Esophagus squamous epithelium (tissue), 5 donors: ENCODE data around the gene SLC12A9. TPM values are rescaled to one million over a fixed set of nuclear protein-coding genes. Genes with fewer than 3 reads are reported as not detected.

ENCODE experiments used
- DNase-seq: peaks from one replicate; lab custom pipeline; 2025; lab: John Stamatoyannopoulos, UW
- H3K27ac ChIP-seq, 4 donors: fragments of 200-600 bp; sonication (generic); one replicate each; pipeline ENCODE4 v1.5.1; 2016 to 2019; ENCODE audit warnings: mild to moderate bottlenecking in 1 of 4
- H3K27me3 ChIP-seq, 4 donors: fragments of 200-600 bp; sonication (generic); 1 replicate in 3 of 4; 2 replicates in 1 of 4; pipeline versions ENCODE4 v1.5.1 to v1.6.0; 2017 to 2021; ENCODE audit warnings: antibody characterized with exemption in 1 of 4
- H3K36me3 ChIP-seq, 3 donors: fragments of 200-600 bp; sonication (generic); one replicate each; pipeline ENCODE4 v1.5.1; 2016 to 2019
- H3K4me1 ChIP-seq, 3 donors: fragments of 200-600 bp; sonication (generic); one replicate each; pipeline ENCODE4 v1.5.1; 2017 to 2019
- H3K4me3 ChIP-seq, 4 donors: fragments of 200-600 bp; sonication (generic); 1 replicate in 3 of 4; 2 replicates in 1 of 4; pipeline ENCODE4 v1.5.1; 2016 to 2019; ENCODE audit warnings: mild to moderate bottlenecking in 2 of 4, moderate library complexity in 1 of 4
- H3K9me3 ChIP-seq, 3 donors: fragments of 200-600 bp; sonication (generic); one replicate each; pipeline ENCODE4 v1.5.1; 2016 to 2019
- POLR2A ChIP-seq, 4 donors: fragments of 450-650 bp; IDR thresholded peaks; one replicate each; pipeline ENCODE4 v1.6.1; 2017; ENCODE audit warnings: antibody characterized with exemption in 4 of 4, mild to moderate bottlenecking in 4 of 4, moderate library complexity in 3 of 4
- WGBS, 2 donors: methylation state at CpG; one replicate each; pipeline ENCODE4 v1.1.5; 2018; 5-methylcytosine and 5-hydroxymethylcytosine counted together
- intact Hi-C: fragments of 100-400 bp; cut with DNase I; formaldehyde crosslinking; loops from one replicate; pipeline ENCODE4 v1.15.0; 2022
- total RNA-seq, 4 donors: library from RNA; depleted of rRNA; stranded (reverse); fragments of >200 nt; gene quantifications; one replicate each; pipeline ENCODE4 v1.1.0, GENCODE V29; 2016
- TF ChIP-seq, protein P1 (sequence below), 6 experiments: fragments of 450-650 bp in 4 of 6; fragments of 200-600 bp in 2 of 6; sonication (generic) in 2 of 6; IDR thresholded peaks; one replicate each; pipeline ENCODE4 v1.5.1; 2016 to 2019; ENCODE audit warnings: antibody characterized with exemption in 6 of 6, mild to moderate bottlenecking in 4 of 6, moderate library complexity in 4 of 6
- donor health status: DM: yes; HTN: yes; CAD: no.

SLC12A9 gene
- total RNA-seq, 4 donors from 2014 or later = 9.9 to 19.6 (median 17.3) TPM

GRCh38 chr7:100879685-100880261 is 27.3 kb downstream of the SLC12A9 start:
- Histone ChIP-seq H3K4me3 (no peak overlapping the region), H3K27me3 (no peaks in the 10 kb centered on the region), H3K4me1 (peaks cover 8 to 54% (median 27%) of the 10 kb centered on the region in 3 donors), H3K27ac (no peak overlapping the region), H3K9me3 (no peaks in the 10 kb centered on the region), H3K36me3 (peaks cover 19 to 85% (median 38%) of the 10 kb centered on the region in 3 donors)
- 73 to 87% methylated on average over 11 of the region's 11 CpGs for WGBS, 2 donors
- no peak for DNase-seq
- intact Hi-C loops = no loop called here
- TF ChIP-seq, protein P1, sequence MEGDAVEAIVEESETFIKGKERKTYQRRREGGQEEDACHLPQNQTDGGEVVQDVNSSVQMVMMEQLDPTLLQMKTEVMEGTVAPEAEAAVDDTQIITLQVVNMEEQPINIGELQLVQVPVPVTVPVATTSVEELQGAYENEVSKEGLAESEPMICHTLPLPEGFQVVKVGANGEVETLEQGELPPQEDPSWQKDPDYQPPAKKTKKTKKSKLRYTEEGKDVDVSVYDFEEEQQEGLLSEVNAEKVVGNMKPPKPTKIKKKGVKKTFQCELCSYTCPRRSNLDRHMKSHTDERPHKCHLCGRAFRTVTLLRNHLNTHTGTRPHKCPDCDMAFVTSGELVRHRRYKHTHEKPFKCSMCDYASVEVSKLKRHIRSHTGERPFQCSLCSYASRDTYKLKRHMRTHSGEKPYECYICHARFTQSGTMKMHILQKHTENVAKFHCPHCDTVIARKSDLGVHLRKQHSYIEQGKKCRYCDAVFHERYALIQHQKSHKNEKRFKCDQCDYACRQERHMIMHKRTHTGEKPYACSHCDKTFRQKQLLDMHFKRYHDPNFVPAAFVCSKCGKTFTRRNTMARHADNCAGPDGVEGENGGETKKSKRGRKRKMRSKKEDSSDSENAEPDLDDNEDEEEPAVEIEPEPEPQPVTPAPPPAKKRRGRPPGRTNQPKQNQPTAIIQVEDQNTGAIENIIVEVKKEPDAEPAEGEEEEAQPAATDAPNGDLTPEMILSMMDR (IDR thresholded peaks at IDR 0.05) = no peak
- no peak for TF ChIP-seq POLR2A (IDR thresholded peaks at IDR 0.05)

GRCh38 chr7:100880645-100881044 is 28.1 kb downstream of the SLC12A9 start:
- Histone ChIP-seq H3K27ac (no peak overlapping the region), H3K36me3 (peaks cover 27 to 94% (median 46%) of the 10 kb centered on the region in 3 donors), H3K27me3 (no peaks in the 10 kb centered on the region), H3K9me3 (no peaks in the 10 kb centered on the region), H3K4me3 (no peak overlapping the region), H3K4me1 (peaks cover 7 to 51% (median 27%) of the 10 kb centered on the region in 3 donors)
- WGBS, 2 donors = 89 to 94% methylated on average over 2 to 7 of the region's 7 CpGs
- no peak for DNase-seq
- TF ChIP-seq POLR2A (IDR thresholded peaks at IDR 0.05) = no peak
- TF ChIP-seq, protein P1 (IDR thresholded peaks at IDR 0.05) = no peak
- intact Hi-C loops = no loop called here

DNA sequence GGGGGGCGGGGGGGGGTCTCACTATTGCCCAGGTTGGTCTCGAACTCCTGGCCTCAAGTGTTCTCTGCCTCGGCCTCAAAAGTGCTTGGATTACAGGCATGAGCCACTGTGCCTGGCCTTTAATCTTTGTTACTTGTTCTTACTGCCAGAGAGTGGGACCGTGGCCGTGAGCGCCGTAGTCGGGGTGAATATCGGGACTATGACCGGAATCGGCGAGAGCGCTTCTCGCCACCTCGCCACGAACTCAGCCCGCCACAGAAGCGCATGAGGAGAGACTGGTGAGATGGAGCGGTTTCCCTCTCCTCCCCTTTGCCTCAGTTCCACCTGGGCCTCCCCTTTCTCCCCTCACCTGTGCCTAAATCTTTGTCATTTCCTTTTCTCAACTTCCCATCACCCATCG is 28.6 kb downstream of the SLC12A9 start:
- Histone ChIP-seq H3K4me3 (no peak overlapping the region), H3K27ac (no peak overlapping the region), H3K36me3 (peaks cover 31 to 98% (median 51%) of the 10 kb centered on the region in 3 donors), H3K9me3 (no peaks in the 10 kb centered on the region), H3K4me1 (peaks cover 2 to 46% (median 22%) of the 10 kb centered on the region in 3 donors), H3K27me3 (no peaks in the 10 kb centered on the region)
- WGBS, 2 donors = 93 to 97% methylated on average over 17 to 20 of the region's 20 CpGs
- intact Hi-C loops = no loop called here
- TF ChIP-seq, protein P1 (IDR thresholded peaks at IDR 0.05) = no peak
- no peak for TF ChIP-seq POLR2A (IDR thresholded peaks at IDR 0.05)
- no peak for DNase-seq

DNA sequence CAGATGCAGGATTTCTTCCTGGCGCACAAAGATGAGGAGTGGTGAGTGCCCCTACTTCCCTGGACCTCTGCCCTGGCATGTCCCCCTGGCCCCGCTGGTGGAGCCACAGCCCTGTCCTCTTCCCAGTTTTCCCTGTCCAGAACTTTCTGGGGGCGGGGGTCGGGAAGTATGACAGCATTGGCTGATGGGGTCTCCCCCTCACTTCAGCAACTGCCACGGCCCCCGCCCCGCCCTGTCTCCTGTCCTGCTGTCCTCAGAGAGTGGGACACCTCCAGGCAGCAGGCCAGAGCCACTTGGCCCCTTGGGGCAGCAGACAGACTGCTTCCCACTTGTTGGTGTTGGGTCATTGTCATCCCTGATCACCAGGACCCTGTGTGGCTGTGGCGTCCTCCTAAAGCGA is 29.7 kb downstream of the SLC12A9 start:
- DNase-seq = no peak
- H3K9me3 ChIP-seq = no peaks in the 10 kb centered on the region
- 85 to 94% methylated on average over 2 to 9 of the region's 9 CpGs for WGBS, 2 donors
- TF ChIP-seq POLR2A (IDR thresholded peaks at IDR 0.05) = no peak
- H3K27me3 ChIP-seq = no peaks in the 10 kb centered on the region
- no peak overlapping the region for H3K4me3 ChIP-seq
- peaks cover under 1 to 43% (median 11%) of the 10 kb centered on the region in 3 donors for H3K4me1 ChIP-seq
- intact Hi-C loops = no loop called here
- peaks cover 42 to 99% (median 62%) of the 10 kb centered on the region in 3 donors for H3K36me3 ChIP-seq
- H3K27ac ChIP-seq = no peak overlapping the region

DNA sequence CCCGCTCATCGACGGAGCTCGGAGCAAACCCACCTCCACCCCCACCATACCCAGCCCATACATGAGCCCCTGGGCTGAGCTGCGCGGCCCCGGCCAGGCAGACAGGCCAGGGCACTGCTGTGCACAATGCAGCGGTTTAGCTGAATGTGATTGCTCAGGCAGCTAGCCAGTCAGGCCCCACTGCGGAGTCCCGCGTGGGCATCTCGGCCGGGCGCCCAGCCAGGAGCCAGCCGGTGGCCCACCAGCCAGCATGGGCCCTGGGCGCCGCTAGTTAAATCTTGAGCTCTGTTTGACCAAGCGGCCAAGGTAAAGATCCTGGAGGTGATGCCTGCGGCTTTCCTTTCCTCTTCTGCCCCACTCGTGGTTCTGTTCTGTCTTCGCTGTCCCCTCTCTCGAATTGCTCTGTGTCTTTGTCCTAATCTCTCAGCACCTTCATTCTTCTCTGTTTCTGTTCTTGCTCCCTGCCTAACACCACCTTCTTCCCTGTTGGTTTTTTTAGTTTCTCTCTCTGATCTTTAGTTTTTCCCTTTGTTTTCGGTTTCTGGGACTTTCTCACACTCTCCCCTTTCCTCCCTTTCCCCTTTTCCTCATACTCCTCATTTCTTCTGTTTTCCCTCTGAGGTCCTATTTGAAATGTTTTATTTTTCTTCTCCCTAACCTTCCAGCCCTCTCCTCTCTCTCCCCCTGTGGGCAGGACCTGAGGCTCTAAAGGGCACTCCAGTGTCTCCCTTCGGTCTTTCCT is 30.4 kb downstream of the SLC12A9 start:
- DNase-seq = no peak
- no peak overlapping the region for H3K27ac ChIP-seq
- intact Hi-C loops = no loop called here
- no peaks in the 10 kb centered on the region for H3K27me3 ChIP-seq
- 89 to 93% methylated on average over 7 to 12 of the region's 24 CpGs for WGBS, 2 donors
- peaks cover 45 to 100% (median 66%) of the 10 kb centered on the region in 3 donors for H3K36me3 ChIP-seq
- TF ChIP-seq POLR2A (IDR thresholded peaks at IDR 0.05) = no peak
- TF ChIP-seq, protein P1 (IDR thresholded peaks at IDR 0.05) = no peak
- no peaks in the 10 kb centered on the region for H3K9me3 ChIP-seq
- H3K4me3 ChIP-seq = no peak overlapping the region
- peaks cover 7 to 43% (median 12%) of the 10 kb centered on the region in 3 donors for H3K4me1 ChIP-seq
